ENCODE measurements around the gene IL18BP. TPM values are rescaled to one million over a fixed set of nuclear protein-coding genes. Genes with fewer than 3 reads are reported as not detected.

The IL18BP gene
- total and polyA plus RNA-seq, 2 donors (not counting 3 experiments of a cell fraction or from before 2014, with no cell fraction given) = 12.9 to 20.1 TPM

GRCh38 chr11:71987521-71987920 is 11.2 kb upstream of the IL18BP start:
- dilution Hi-C loops (cut with MboI; ENCODE audit: extremely low pct_ligation_motif_present, low sequenced_read_pairs) (no loop called here), intact Hi-C loops (cut with micrococcal nuclease) (no loop called here)
- Histone ChIP-seq H3K9ac (replicated peaks; ENCODE audit: extremely low read depth, insufficient read depth, low read length) (no peak overlapping the region), H4K20me1 (replicated peaks; ENCODE audit: control insufficient read depth, extremely low read depth, insufficient read depth, low read length) (no peaks in the 10 kb centered on the region), H3K79me2 (ENCODE audit: control insufficient read depth, insufficient read depth, low read length) (peaks cover 32% of the 10 kb centered on the region), H3K4me3 (replicated peaks in 1 of 3; ENCODE audit: insufficient read depth in 1 of 3, low read depth in 1 of 3, low read length in 3 of 3) (no peak overlapping the region), H3K36me3 (ENCODE audit: control insufficient read depth in 2 of 2, extremely low read depth in 1 of 2, insufficient read depth in 2 of 2, low read length in 2 of 2) (peaks cover 6 to 14% of the 10 kb centered on the region in 2 experiments), H3K27ac (ENCODE audit: insufficient read depth, low read depth, low read length) (no peak overlapping the region), H3K27me3 (ENCODE audit: control insufficient read depth in 2 of 2, insufficient read depth in 2 of 2, low read length in 2 of 2) (no peaks in the 10 kb centered on the region), H3K9me3 (replicated peaks; ENCODE audit: control insufficient read depth, insufficient read depth, low read length) (no peaks in the 10 kb centered on the region), H3K4me2 (ENCODE audit: insufficient read depth, low read length) (no peak overlapping the region), H3K4me1 (ENCODE audit: control insufficient read depth, extremely low read depth, insufficient read depth, low read length) (no peaks in the 10 kb centered on the region), H3K9me1 (replicated peaks; ENCODE audit: control insufficient read depth, extremely low read depth, insufficient read depth, low read length) (no peaks in the 10 kb centered on the region), H2AFZ (ENCODE audit: low read depth, low read length) (no peak overlapping the region)
- no TSS peak for BruUV-seq (replicated peaks)
- POLR2A ChIA-PET = no interaction called here
- DNase-seq (ENCODE audit: low read depth, low spot score) (no peak), FAIRE-seq (no peak)
- TF ChIP-seq, protein P1, sequence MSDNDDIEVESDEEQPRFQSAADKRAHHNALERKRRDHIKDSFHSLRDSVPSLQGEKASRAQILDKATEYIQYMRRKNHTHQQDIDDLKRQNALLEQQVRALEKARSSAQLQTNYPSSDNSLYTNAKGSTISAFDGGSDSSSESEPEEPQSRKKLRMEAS (IDR thresholded peaks at IDR 0.05; ENCODE audit: insufficient read depth, insufficient read length) = no peak
- TF ChIP-seq POLR2A (IDR thresholded peaks at IDR 0.05; ENCODE audit: low read depth, low read length) = no peak
- TF ChIP-seq FOS (IDR thresholded peaks at IDR 0.05; ENCODE audit: borderline replicate concordance, insufficient read depth, low read length) = no peak
- no peak for TF ChIP-seq EZH2 (IDR thresholded peaks at IDR 0.05; ENCODE audit: borderline replicate concordance, low read depth, low read length, severe bottlenecking)
- CTCF ChIA-PET = interaction anchor here (2.4 kb wide), 1 partner anchor 10 kb away, joined by 16 read pairs; no protein-coding TSS in a partner anchor

DNA sequence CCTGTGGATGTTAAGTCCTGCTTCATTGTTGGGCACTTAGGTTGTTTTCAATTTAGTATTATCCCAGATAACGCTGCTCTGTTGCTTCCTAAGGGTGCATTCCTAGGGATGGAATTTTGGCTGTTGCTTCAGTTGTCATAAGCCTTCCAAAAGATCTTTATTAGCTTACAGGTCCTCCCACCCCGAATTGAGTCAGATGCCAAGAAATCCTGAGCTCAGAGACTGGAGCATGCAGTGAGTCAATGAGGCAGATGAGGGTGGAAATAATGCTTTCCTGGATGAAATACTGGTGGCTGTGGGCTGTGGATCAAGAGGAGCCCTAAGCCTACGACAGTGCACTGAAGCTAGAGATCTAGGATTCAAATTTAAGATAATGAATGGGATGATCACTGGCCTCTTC is 10.7 kb upstream of the IL18BP start:
- H3K9me3 ChIP-seq (replicated peaks; ENCODE audit: control insufficient read depth, insufficient read depth, low read length) = no peaks in the 10 kb centered on the region
- H4K20me1 ChIP-seq (replicated peaks; ENCODE audit: control insufficient read depth, extremely low read depth, insufficient read depth, low read length) = no peaks in the 10 kb centered on the region
- no peak overlapping the region for H3K4me3 ChIP-seq (replicated peaks in 1 of 3; ENCODE audit: insufficient read depth in 1 of 3, low read depth in 1 of 3, low read length in 3 of 3)
- H3K9me1 ChIP-seq (replicated peaks; ENCODE audit: control insufficient read depth, extremely low read depth, insufficient read depth, low read length) = no peaks in the 10 kb centered on the region
- dilution Hi-C loops (cut with MboI; ENCODE audit: extremely low pct_ligation_motif_present, low sequenced_read_pairs) (no loop called here), intact Hi-C loops (cut with micrococcal nuclease) (no loop called here)
- CTCF ChIA-PET = interaction anchor here (1.5 to 2.4 kb wide), 2 partner anchors 10 to 25 kb away, joined by 3 to 16 read pairs; no protein-coding TSS in a partner anchor
- H3K27ac ChIP-seq (ENCODE audit: insufficient read depth, low read depth, low read length) = no peak overlapping the region
- no peak overlapping the region for H2AFZ ChIP-seq (ENCODE audit: low read depth, low read length)
- H3K79me2 ChIP-seq (ENCODE audit: control insufficient read depth, insufficient read depth, low read length) = peaks cover 31% of the 10 kb centered on the region
- no peak overlapping the region for H3K4me2 ChIP-seq (ENCODE audit: insufficient read depth, low read length)
- FAIRE-seq (no peak), DNase-seq (ENCODE audit: low read depth, low spot score) (no peak)
- H3K4me1 ChIP-seq (ENCODE audit: control insufficient read depth, extremely low read depth, insufficient read depth, low read length) = no peaks in the 10 kb centered on the region
- TF ChIP-seq CTCF (IDR thresholded peaks at IDR 0.05; ENCODE audit: extremely low read depth in 1 of 2, insufficient read depth in 1 of 2, low read depth in 1 of 2, low read length in 2 of 2) (no peak), POLR2AphosphoS5 (IDR thresholded peaks at IDR 0.05; ENCODE audit: insufficient read depth, low read depth, low read length) (no peak), FOS (IDR thresholded peaks at IDR 0.05; ENCODE audit: borderline replicate concordance, insufficient read depth, low read length) (no peak), EZH2 (IDR thresholded peaks at IDR 0.05; ENCODE audit: borderline replicate concordance, low read depth, low read length, severe bottlenecking) (no peak), GATA2 (IDR thresholded peaks at IDR 0.05; ENCODE audit: insufficient read depth, insufficient read length, low read depth, low read length) (no peak), JUN (IDR thresholded peaks at IDR 0.05; ENCODE audit: borderline replicate concordance, insufficient read depth, insufficient read length, low read depth) (no peak), POLR2A (IDR thresholded peaks at IDR 0.05; ENCODE audit: low read depth, low read length) (no peak), MYC (IDR thresholded peaks at IDR 0.05; ENCODE audit: low read depth, low read length) (no peak)
- TF ChIP-seq, protein P1 (IDR thresholded peaks at IDR 0.05; ENCODE audit: insufficient read depth, insufficient read length) = no peak
- peaks cover 5 to 14% of the 10 kb centered on the region in 2 experiments for H3K36me3 ChIP-seq (ENCODE audit: control insufficient read depth in 2 of 2, extremely low read depth in 1 of 2, insufficient read depth in 2 of 2, low read length in 2 of 2)
- no TSS peak for BruUV-seq (replicated peaks)
- H3K9ac ChIP-seq (replicated peaks; ENCODE audit: extremely low read depth, insufficient read depth, low read length) = no peak overlapping the region
- POLR2A ChIA-PET = no interaction called here
- no peaks in the 10 kb centered on the region for H3K27me3 ChIP-seq (ENCODE audit: control insufficient read depth in 2 of 2, insufficient read depth in 2 of 2, low read length in 2 of 2)
